GM19395 (cell line): ENCODE measurements around the gene TYMP.
"Not testable (repeated sequence)": the region's sequence is repeated elsewhere in the genome, so short reads cannot be mapped to it uniquely, and the experiment has no call there.

Experiments
- ATAC-seq: cut with Tn5 transposase; IDR thresholded peaks from one replicate; pipeline ENCODE4 v1.9.1; 2021; ENCODE audit warnings: mild to moderate bottlenecking, moderate library complexity; ENCODE audit not compliant: unreplicated experiment

TYMP gene

DNA sequence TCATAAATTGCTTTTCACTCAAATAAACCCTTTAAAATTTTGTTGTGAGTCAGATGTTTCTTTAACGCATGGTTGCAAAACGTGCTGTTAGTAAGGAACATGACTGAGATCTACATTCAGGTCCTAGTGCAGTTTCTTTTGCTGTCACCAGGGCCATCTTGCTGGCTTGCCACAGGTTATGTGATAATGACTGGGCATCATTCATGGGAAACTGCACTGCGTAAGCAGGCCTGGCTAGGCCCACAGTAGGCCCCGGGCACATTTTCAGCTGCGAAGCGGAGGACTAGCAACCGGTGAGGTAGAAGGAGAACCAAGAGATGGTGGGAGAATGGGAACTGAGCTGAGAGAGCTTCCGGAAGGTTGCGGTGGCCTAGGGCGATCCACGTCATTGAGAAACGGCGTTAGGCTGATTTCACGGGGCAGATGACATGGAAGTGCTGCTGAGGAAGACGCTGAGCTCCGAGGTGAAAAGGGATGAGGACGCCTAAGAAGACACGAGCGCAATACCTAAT is 12.7 kb upstream of the TYMP start:
- no peak for ATAC-seq

DNA sequence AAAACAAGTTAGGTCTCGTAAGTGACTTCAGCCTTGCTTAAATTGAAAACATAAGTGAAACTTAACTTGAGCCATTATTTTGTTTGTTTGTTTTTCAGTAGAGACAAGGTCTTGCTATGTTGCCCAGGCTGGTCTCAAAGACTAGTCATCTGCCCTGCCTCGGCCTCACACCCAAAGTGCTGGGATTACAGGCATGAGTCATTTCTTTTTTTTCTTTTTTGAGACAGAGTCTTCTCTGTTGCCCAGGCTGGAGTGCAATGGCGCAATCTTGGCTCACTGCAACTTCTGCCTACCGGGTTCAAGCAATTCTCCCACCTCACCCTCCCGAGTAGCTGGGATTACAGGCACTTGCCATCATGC is 11.8 kb upstream of the TYMP start:
- not testable (repeated sequence) for ATAC-seq

DNA sequence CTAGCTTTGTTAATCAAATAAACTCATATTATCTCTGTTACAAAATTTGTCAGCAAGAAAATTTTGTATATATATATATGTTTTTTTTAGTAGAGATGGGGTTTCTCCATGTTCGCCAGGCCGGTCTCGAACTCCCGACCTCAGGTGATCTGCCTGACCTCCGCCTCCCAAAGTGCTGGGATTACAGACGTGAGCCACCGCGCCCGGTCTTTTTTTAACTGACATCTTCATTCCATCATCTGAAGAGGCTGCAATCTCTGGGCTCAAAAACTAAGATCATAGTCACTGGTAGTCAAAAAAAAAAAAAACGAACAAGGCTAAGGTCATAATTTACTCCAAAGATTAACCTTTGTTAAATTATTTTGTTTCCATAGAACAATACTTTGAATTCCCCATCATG is 10.6 kb upstream of the TYMP start:
- no peak for ATAC-seq

DNA sequence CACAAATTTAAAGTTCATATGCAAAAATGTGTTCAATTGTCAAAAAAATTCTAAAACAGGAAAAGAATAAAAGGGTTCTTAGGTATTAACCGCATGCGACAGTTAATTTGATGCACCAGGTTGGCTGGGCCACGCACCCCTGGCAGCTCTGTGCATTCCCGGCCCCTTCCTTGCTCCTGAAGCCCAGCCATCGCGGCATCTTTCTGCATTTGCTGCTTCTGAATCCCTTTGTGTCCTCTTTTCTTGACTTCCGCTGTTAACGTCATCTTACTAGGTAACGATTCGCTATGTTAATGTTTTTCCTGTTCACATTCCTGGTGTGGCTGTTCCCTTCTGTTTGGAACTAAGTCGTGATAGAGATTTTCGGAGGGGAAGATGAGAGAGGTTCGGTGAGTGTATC is 8.0 kb upstream of the TYMP start:
- ATAC-seq: no peak

DNA sequence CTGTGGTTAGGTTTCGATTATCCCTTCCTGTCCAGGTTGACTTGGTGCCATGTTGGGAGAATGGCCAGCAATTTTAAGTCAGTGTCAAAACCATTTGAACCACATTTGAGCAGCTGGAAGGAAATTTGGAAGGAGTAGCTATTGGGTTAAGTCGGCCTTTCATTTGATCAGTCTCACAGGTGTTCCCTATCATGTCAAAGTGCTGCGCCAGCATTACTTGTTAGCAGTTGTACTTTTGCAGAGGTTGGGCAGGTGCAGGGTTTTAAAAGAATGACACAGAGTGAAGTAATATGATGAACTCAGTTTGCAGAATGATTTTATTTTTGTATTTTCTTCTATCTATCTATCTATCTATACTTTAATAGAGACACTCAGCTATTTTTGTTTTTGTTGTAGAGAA is 6.4 kb upstream of the TYMP start:
- ATAC-seq: no peak

DNA sequence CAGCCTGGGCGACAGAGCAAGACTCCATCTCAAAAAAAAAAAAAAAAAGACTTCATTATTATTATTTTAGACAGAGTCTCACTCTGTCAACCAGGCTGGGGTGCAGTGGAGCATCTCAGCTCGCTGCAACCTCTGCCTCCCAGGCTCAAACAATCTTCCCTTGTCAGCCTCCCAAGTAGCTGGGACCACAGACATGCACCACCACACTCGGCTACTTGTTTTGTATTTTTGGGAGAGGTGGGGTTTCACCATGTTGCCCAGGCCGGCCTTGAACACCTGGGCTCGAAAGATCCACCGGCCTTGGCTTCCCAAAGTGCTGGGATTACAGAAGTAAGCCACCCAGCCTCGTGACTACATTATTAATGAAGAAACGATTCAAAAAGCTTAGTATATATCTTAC is 5.3 kb upstream of the TYMP start:
- ATAC-seq: no peak

DNA sequence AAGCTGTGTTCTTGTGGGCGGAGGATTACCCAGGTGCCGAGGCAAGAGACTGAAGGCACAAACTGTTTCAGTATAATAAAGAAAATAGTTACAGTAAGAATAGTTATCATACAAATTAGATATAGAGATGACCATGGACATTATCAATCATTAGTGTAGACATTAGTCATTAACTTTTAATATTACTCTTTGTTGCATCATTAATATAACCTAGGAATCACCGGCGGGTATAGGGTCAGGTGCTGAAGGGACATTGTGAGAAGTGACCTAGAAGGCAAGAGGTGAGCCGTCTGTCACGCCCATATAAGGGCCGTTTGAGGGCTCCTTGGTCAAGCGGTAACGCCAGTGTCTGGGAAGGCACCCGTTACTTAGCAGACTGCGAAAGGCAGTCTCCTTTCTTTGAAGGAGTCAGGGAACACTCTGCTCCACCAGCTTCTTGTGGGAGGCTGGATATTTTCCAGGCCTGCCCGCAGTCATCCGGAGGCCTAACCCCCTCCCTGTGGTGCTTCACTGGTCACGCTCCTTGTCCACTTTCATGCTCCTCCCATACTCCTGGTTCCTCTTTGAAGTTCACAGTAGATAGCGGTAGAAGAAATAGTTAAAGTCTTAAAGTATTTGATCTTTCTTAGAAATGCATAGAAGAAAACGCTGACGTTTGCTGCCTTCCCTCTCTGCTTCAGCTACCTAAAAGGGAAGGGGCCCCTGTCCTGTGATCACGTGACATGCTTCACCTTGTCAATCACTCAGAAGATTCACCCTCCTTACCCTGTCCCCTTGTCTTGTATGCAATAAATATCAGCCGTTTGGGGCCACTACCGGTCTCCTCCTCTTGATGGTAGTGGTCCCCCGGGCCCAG is 4.3 kb upstream of the TYMP start:
- ATAC-seq: not testable (repeated sequence)

DNA sequence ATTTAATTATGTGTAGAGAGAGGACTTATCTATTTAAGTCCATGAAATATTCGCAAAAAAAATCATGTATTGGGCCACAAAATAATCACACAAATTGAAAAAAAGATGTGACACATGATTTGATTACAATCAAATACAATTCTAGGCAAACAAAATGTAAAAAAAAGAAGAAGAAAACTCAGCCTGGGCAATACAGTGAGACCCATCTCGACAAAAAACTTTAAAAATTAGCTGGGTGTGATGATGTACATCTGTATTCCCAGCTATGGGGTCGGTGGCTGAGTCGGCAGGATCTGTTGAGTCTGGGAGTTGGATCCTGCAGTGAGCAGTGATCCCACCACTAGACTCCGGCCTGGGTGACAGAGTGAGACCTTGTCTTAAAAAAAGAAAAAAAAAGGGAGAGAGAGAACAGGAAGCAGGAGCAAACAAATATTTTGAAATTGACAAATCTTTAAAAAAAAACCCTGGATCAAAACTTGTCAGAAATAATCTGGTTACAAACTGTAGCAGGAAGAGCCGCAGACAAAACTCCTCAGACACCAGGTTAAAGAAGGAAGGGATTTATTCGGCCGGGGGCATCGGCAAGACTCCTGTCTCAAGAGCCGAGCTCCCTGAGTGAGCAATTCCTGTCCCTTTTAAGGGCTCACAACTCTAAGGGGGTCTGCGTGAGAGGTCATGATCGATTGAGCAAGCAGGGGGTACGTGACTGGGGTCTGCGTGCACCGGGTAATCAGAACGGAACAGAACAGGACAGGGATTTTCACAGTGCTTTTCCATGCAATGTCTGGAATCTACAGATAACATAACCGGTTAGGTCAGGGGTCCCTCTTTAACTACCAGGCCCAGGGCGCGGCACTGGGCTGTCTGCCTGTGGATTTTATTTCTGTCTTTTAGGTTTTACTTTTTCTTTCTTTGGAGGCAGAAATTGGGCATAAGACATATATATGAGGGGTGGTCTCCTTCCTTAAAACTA is 3.3 kb upstream of the TYMP start:
- ATAC-seq: no peak

DNA sequence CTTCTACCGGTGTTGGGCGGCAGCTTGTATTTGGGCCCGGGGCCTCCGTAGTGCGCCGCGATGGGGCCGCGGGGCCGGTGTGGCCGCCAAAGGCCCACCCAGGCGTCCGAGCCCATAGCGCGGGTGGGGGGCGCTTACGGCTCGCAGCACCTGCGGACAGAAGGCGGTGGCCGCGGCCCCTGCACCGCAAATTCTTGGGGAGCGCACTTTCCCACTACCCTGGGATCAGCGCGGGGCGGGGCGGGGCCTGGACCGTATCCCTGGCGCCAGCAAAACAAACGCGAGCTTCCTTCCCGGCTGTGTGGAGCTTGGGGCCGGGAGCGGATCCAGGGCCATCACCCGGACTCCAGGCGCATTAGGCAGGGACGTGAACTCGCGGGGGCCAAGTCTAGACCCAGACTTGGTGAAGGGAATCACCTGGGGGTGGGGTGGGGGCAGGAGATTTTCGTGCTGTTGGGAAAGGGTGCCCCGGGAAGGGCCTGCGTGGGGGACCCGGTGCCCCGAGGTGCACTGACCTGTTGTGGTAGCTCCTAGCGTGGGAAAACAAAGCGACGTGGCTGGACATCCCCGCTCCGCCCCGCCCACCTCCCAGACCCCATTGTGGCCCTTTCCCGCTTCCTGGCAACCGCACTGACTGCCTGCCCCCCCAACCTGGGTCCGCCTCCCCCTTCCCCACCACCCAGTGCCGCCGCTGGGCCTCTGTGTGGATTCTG is 2.3 kb upstream of the TYMP start:
- no peak for ATAC-seq

DNA sequence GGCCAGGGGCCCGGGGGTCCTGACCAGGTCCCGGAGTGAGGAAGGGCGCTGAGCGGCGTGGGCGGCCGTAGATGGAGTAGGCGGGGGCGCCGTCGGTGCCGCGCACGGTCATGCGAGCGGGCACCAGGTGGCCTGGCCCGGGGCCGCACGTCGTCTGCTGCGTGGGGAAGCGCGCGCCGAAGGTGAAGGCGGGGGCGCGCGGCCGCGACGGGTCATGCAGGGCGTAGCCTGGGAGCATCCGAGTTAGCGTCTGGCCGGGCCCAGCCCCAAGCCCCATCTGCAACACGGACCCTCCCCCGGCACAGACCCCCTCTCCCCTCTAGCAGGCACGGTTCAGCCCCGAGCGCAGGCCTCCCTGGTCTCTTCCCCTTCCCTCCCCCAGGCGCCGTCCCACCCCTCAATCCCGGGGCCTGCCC is 1.7 kb upstream of the TYMP start:
- no peak for ATAC-seq

DNA sequence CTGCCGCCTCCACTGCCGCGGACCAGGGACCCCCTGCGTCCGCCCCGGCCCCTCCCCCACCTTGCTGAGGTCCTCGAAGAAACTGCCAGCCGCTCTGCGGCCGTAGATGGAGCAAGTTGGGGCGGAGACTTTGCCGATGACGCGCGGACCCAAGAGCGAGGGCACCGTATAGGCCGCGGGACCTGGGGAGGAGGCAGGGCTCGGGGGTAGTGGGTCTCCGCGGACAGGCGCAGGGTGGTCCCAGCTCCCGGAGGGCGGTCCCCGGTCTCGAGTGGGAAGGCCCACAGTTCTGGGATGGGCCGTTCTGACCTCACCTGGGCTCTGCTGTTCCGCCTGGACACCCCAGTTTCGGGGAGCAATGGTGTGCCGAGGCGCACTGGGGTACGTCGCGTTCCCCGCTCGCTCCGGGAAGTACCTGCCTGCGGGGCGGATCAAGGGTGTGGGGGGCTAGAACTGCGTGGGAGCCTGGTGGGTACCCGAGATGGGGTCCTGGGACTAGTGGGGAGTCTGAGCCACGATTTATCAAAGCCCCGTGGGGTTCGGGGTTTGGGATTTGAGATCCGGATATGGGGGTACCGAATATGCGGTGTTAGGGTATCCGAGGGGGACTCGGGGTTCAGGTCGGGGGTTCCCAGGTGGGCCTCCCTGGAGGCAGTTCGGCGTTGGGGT is 1.2 kb upstream of the TYMP start:
- ATAC-seq: no peak

DNA sequence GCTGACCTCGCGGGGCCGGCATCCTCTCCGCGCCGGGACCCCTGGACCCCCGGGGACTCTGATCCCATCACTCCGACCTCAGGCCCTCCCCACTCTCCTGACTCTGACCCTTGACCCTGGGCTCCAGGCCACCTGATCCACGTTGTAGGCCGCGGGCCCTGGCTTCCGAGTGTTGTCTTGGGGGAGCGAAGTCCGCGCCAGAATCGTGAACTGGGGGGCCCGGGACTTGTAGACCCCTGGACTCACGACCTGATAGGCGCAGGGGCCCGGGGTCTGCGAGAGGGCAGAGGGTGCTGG is 716 bp upstream of the TYMP start:
- no peak for ATAC-seq

DNA sequence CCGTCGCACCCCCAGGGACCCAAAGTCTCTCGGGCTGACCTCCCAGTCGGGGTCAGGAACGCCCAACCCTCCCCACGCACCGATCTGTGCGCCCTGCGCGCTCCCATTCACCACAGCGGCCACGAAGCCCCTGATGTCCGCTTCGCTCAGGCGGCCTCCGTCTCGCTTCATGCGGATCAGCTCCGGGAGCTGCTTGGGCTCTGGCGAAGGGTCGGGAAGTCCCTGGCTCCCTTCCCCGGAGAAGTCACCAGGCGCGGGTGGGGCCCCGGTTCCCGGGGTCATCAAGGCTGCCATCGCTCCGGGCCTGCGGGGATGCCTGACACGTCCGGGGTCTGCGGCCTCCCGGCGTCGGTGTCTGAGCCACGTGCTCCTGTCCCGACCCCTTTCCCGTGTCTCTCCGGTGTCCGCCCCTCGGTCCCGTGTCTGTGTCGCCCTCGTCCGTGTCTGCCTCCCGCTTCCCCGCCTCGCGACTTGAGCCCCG is 356 bp downstream of the TYMP start:
- ATAC-seq: no peak

DNA sequence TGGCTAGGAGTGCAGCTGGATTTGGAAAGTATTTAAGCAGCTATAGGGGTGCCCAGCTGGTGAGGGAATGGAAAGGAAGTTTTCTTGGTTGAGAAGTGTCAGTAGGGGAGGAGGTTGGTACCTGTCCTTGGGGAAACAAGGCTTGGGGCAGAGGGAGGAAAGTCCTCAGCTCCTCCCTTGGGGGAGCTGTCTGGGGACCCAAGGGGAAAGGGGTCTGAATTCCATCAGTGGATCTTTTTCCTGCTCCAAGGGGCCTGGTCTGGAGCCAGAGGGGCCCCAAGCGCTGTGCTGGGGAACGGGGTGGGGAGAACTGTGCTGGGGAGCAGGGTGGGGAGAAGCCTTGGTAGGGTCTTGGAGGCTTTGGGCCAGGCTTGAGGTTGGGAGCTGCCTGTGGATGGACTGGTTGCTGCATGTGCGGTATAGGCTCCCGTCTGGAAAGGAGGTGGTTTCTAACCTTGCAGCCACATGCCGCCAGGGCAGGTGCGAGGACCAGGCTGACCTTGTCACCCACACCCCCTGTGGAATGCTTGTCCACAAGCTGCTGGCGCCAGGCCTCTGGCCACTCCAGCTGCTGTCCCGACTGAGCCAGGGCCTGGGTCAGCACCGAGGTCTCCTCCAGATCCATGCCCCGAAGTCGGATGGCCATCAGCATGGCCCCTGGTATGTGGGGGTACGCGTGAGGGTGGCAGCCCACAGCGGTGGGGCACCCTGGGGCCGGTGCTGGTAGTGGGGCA is 963 bp downstream of the TYMP start:
- ATAC-seq: no peak

DNA sequence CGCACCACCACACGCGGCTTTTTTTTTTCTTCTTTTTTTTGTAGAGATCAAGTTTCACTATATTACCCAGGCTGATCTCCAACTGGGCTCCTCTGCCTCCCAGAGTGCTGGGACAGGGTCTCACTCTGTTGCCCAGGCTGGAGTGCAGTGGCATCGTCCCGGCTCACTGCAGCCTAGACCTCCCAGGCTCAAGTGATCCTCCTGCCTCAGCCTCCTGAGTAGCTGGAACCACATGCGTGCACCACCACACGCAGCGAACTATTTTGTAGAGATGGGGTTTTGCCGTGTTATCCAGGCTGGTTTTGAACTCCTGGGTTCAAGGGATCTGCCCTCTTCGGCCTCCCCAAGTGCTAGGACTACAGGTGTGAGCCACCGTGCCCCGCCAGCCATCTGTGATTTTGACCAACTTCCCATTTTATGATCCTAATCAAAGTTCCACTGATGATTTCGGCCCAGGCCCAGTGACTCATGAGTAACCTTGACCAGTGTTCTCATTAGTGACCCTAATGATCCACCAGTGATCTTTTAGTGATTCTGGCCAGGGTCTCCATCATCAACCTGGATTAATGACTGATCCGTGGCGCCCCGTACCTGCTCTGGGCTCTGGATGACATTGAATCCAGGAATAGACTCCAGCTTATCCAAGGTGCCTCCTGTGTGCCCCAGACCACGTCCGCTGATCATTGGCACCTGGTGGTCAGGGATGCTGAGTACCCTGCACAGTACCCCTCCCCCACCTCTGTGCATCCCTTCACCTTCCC is 1.7 kb downstream of the TYMP start:
- no peak for ATAC-seq

DNA sequence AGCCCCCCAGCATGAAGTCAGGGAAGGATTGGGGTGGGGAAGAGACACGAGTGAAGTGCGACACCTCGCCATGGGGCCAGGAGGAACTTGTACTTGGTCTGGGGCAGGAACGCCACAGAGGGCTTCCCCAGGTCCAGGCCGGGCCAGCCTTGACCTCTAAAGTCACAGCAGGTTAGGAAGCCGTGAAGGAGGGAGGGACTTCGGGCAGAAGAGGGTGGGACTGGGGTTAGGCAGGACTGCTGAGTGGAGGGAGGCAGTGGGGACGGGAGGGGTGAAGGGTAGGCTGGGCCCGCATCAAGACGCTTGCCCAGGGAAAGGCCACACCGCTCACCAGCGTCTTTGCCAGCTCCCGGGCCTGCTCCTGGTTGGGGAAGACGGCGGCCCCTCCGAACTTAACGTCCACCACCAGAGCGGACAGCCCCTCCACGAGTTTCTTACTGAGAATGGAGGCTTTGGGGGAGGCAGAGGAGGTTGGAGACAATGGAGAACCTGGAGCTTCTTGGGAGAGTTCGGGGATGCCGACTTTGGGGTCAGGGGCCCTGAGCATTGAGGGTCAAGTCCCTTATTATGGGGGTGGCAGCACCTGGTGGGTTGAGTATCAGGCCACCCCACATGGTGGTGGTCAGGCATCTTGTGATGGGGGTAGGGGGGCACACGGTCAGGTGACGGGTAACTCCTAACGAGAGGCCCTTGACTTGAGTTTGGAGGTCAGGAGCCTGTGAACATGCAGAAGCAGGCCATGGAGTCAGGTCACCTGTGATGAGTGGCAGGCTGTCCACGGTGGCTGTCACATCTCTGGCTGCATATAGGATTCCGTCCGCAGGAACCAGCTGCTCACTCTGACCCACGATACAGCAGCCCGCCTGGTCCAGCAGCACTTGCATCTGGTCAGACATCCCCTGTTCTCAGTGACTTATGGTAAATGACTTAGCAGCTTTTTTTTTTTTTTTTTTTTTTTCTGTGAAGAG is 2.7 kb downstream of the TYMP start:
- no peak for ATAC-seq

DNA sequence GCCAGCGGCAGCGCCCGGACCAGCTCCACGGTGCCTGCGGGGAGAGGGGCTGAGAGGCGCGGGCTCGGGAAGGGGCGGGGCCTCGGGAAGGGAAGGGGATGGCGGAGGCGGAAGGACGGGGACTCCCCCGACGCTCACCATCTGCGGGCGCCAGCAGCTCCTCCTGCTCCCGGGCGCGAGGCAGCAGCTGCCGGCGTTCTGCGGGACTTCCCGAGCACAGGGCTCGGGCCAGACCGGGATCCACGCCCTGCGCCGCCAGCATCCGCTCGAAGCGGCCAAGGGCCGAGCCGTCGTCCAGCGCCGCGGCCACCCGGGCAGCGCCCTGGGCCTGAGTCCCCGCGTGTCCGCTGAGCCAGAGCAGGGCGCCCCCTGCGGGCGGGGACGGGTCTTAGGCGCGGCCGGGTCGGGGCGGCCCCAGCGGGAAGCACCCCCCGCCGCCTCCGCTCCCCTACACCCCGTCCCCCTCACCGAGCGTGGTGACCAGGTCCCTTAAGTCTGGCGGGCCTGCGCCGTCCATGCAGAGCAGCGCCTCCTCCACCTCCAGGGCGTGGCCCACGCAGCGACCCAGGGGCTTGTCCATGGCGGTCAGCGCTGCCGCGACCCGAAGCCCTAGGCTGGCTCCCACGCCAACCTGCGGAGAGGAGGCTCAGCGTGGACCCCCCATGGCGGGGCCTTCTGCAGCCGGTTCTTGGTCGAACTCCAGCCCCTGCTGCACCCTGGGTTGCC is 3.5 kb downstream of the TYMP start:
- peak; percentile 40 for ATAC-seq

DNA sequence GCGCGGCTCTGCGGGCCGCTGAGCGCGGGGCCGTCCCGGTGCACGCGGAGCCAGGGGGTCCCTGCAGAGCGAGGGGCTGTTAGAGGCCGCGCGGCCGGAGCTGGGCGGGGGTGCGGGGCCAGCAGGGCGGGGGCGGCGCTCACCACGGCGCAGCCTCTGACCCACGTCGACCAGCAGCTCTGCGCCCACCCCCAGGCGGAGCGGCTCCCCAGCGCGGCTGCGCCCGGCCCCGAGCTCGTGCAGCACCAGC is 4.0 kb downstream of the TYMP start:
- ATAC-seq: peak; percentile 9
